ENCODE data around the gene MFN2. TPM values are rescaled to one million over a fixed set of nuclear protein-coding genes. Genes with fewer than 3 reads are reported as not detected.

MFN2 gene
- total RNA-seq, 1 experiment from 2014 or later = 43.7 TPM

Other genes starting within 250 kb of the MFN2 start
- gene AGTRAP, start 244.3 kb upstream of the MFN2 start, total RNA-seq (2014; rRNA removed; shearing (Covaris generic); ENCODE audit: low replicate concordance) = 43.5 and 53.7 TPM in 2 replicates
- not detected in 2 replicates for gene C1orf167, start 218.3 kb upstream of the MFN2 start, total RNA-seq (2014; rRNA removed; shearing (Covaris generic); ENCODE audit: low replicate concordance)
- gene MTHFR, start 174.5 kb upstream of the MFN2 start, total RNA-seq (2014; rRNA removed; shearing (Covaris generic); ENCODE audit: low replicate concordance) = 3.8 and 7.8 TPM in 2 replicates
- gene CLCN6, start 174.3 kb upstream of the MFN2 start, total RNA-seq (2014; rRNA removed; shearing (Covaris generic); ENCODE audit: low replicate concordance) = 1.5 and 6.1 TPM in 2 replicates
- gene NPPA, start 132.7 kb upstream of the MFN2 start, total RNA-seq (2014; rRNA removed; shearing (Covaris generic); ENCODE audit: low replicate concordance) = not detected in 2 replicates
- gene NPPB, start 121.5 kb upstream of the MFN2 start, total RNA-seq (2014; rRNA removed; shearing (Covaris generic); ENCODE audit: low replicate concordance) = not detected in 2 replicates
- gene KIAA2013, start 54.0 kb upstream of the MFN2 start, total RNA-seq (2014; rRNA removed; shearing (Covaris generic); ENCODE audit: low replicate concordance) = 43.8 and 57.2 TPM in 2 replicates
- gene PLOD1, start 45.7 kb upstream of the MFN2 start, total RNA-seq (2014; rRNA removed; shearing (Covaris generic); ENCODE audit: low replicate concordance) = 124 and 169 TPM in 2 replicates
- gene MIIP, start 39.1 kb downstream of the MFN2 start, total RNA-seq (2014; rRNA removed; shearing (Covaris generic); ENCODE audit: low replicate concordance) = 33.8 and 35.9 TPM in 2 replicates
- 0.82 TPM in 1 of 2 replicates, not detected in the other for gene TNFRSF8, start 82.9 kb downstream of the MFN2 start, total RNA-seq (2014; rRNA removed; shearing (Covaris generic); ENCODE audit: low replicate concordance)
- 2.5 and 3.9 TPM in 2 replicates for gene TNFRSF1B, start 186.5 kb downstream of the MFN2 start, total RNA-seq (2014; rRNA removed; shearing (Covaris generic); ENCODE audit: low replicate concordance)
- 12.1 and 16.2 TPM in 2 replicates for gene VPS13D, start 249.6 kb downstream of the MFN2 start, total RNA-seq (2014; rRNA removed; shearing (Covaris generic); ENCODE audit: low replicate concordance)

Measured in MG63 (cell line).